ENCODE results near the gene SPRR2D. TPM values are rescaled to one million over a fixed set of nuclear protein-coding genes. Genes with fewer than 3 reads are reported as not detected.

The SPRR2D gene
- total RNA-seq, 2 experiments from 2014 or later: not detected

DNA sequence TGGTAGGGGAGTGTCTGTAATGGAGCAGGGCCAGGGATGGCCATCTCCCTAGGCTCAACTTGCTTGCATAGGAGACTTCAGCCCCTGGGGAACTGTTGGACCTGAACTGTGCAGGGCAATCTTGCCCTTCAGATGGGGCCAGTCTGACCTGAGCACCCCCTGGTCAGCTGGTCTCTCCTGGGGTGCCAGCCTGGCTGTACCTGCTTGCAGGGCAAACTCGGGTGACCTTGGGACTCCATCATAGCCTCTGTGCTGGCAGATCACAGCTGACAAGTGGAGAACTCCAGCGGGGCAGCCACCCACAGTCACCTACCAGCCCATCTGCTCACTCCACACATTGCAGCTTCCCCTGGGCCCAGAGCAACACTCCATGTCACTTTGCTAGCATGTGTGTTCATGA is 8.3 kb upstream of the SPRR2D start:
- CTCF ChIA-PET: no interaction called here
- intact Hi-C loops (cut with micrococcal nuclease): no loop called here

DNA sequence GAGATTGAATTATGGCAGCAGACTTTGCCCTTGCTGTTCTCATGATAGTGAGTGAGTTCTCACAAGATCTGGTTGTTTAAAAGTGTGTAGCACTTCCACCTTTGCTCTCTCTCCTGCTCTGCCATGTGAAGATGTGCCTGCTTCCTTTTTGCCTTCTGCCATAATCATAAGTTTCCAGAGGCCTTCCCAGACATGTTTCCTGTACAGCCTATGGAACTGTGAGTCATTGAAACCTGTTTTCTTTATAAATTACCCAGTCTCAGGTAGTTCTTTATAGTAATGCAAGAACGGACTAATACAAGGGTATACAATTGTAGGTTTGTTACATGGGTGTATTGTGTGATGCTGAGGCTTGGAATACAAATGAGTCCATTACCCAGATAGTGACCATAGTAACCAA is 5.7 kb downstream of the SPRR2D start:
- Mint-ChIP-seq H3K4me1 (ENCODE audit: low read depth) (no peaks in the 10 kb centered on the region), H3K4me3 (no peak overlapping the region), H3K27me3 (peaks cover 22% of the 10 kb centered on the region), H3K36me3 (ENCODE audit: low read depth) (no peaks in the 10 kb centered on the region), H3K9me3 (no peaks in the 10 kb centered on the region), H3K27ac (no peak overlapping the region)
- POLR2A ChIA-PET: no interaction called here
- intact Hi-C loops (cut with micrococcal nuclease): no loop called here
- ATAC-seq: no peak
- CTCF ChIA-PET: no interaction called here
- TF ChIP-seq, protein P1, sequence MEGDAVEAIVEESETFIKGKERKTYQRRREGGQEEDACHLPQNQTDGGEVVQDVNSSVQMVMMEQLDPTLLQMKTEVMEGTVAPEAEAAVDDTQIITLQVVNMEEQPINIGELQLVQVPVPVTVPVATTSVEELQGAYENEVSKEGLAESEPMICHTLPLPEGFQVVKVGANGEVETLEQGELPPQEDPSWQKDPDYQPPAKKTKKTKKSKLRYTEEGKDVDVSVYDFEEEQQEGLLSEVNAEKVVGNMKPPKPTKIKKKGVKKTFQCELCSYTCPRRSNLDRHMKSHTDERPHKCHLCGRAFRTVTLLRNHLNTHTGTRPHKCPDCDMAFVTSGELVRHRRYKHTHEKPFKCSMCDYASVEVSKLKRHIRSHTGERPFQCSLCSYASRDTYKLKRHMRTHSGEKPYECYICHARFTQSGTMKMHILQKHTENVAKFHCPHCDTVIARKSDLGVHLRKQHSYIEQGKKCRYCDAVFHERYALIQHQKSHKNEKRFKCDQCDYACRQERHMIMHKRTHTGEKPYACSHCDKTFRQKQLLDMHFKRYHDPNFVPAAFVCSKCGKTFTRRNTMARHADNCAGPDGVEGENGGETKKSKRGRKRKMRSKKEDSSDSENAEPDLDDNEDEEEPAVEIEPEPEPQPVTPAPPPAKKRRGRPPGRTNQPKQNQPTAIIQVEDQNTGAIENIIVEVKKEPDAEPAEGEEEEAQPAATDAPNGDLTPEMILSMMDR (IDR thresholded peaks at IDR 0.05): no peak
- DNase-seq: no peak

More for the DNA sequence above, 8.3 kb upstream of the SPRR2D start:
- no peak for DNase-seq
- H3K27ac Mint-ChIP-seq: no peak overlapping the region
- no peaks in the 10 kb centered on the region for H3K9me3 Mint-ChIP-seq
- TF ChIP-seq, protein P1 (IDR thresholded peaks at IDR 0.05): no peak
- H3K36me3 Mint-ChIP-seq (ENCODE audit: low read depth): no peaks in the 10 kb centered on the region
- no peak overlapping the region for H3K4me3 Mint-ChIP-seq
- no peak for ATAC-seq
- peaks cover 32% of the 10 kb centered on the region for H3K27me3 Mint-ChIP-seq
- H3K4me1 Mint-ChIP-seq (ENCODE audit: low read depth): no peaks in the 10 kb centered on the region
- POLR2A ChIA-PET: no interaction called here

DNA sequence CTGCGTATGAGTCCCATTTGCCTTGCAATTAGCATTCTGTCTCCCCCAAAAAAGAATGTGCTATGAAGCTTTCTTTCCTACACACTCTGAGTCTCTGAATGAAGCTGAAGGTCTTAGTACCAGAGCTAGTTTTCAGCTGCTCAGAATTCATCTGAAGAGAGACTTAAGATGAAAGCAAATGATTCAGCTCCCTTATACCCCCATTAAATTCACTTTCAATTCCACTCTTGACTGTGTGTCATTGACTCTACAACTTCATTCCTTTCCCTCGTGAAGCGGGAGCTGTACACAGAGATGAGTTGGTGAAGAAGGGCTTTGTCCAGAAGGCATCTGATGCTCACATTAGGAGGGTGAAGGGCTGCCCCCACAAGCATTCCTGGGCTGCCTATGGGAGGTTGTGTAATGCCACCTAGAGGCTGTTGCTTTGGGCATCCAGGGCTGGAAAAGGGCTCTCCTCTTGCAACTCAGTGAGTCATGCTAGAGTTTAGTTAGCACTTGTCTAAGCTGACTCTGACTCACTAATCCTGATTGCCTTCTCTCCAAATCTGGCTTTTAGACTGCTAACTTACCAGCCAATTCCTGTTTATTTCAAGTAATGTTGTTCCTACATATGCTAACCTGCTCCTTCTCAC is 8.1 kb downstream of the SPRR2D start:
- Mint-ChIP-seq H3K36me3 (ENCODE audit: low read depth) (no peaks in the 10 kb centered on the region), H3K27me3 (peaks cover 16% of the 10 kb centered on the region), H3K4me3 (no peak overlapping the region), H3K9me3 (no peaks in the 10 kb centered on the region), H3K4me1 (ENCODE audit: low read depth) (no peaks in the 10 kb centered on the region), H3K27ac (no peak overlapping the region)
- ATAC-seq: no peak
- POLR2A ChIA-PET: interaction anchor here (0.5 kb wide), 1 partner anchor 50 kb away, joined by 3 read pairs; no protein-coding TSS in a partner anchor
- TF ChIP-seq, protein P1 (IDR thresholded peaks at IDR 0.05): no peak
- intact Hi-C loops (cut with micrococcal nuclease): no loop called here
- DNase-seq: no peak
- CTCF ChIA-PET: interaction anchor here (1.3 kb wide), 1 partner anchor 162 kb away, joined by 4 read pairs; no protein-coding TSS in a partner anchor

DNA sequence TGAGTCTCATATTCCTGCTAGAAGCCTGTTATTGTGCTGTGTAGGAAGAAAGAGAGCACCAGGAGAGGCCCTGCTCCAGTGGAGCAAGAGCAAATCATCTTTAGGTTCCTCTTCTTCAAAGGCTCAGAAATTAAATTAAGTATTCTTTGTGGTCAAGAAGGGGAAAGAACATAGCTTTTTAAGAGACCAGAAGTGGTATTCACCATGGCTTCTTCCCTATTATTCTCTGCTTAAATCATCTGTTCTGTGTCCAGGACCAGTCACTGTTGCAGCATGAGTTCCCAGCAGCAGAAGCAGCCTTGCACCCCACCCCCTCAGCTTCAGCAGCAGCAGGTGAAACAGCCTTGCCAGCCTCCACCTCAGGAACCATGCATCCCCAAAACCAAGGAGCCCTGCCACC is 8.8 kb downstream of the SPRR2D start:
- Mint-ChIP-seq H3K4me3 (no peak overlapping the region), H3K9me3 (no peaks in the 10 kb centered on the region), H3K27ac (no peak overlapping the region), H3K27me3 (peaks cover 16% of the 10 kb centered on the region), H3K36me3 (ENCODE audit: low read depth) (no peaks in the 10 kb centered on the region), H3K4me1 (ENCODE audit: low read depth) (no peaks in the 10 kb centered on the region)
- CTCF ChIA-PET: interaction anchor here (1.3 kb wide), 1 partner anchor 161 kb away, joined by 4 read pairs; no protein-coding TSS in a partner anchor
- ATAC-seq (no peak), DNase-seq (no peak)
- POLR2A ChIA-PET: no interaction called here
- intact Hi-C loops (cut with micrococcal nuclease): no loop called here
- TF ChIP-seq, protein P1 (IDR thresholded peaks at IDR 0.05): no peak

DNA sequence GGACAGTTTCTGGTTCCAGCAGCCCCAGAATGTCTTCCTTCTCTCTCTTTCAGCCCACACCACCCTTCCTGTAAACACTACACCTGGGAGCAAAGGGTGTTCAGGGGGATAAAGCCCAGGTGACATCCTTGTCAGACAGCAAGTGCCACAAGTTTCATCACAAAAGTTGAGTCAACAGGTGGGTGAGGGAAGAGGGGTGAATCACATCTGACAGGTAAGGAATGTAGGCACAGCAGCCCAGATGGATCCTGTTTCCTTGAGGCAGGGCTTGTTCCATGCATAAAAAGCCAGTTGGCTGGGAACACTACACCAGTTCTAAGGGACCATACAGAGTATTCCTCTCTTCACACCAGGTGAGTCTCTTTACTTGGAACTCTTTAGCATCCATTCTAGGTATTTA is 10.0 kb downstream of the SPRR2D start, which contains the start of gene SPRR1B:
Gene SPRR1B, plus strand, starts transcription at position 309 of the 400 bp plus-strand sequence. CDS start 1,143 bp downstream, outside the sequence.
- intact Hi-C loops (cut with micrococcal nuclease): no loop called here
- no peak for ATAC-seq
- DNase-seq: no peak
- H3K27me3 Mint-ChIP-seq: peaks cover 16% of the 10 kb centered on the region
- no peak within 1 kb of the TSS for H3K4me3 Mint-ChIP-seq
- no peaks in the 10 kb centered on the region for H3K9me3 Mint-ChIP-seq
- POLR2A ChIA-PET: no interaction called here
- H3K4me1 Mint-ChIP-seq (ENCODE audit: low read depth): no peaks in the 10 kb centered on the region
- CTCF ChIA-PET: no interaction called here
- H3K36me3 Mint-ChIP-seq (ENCODE audit: low read depth): no peaks in the 10 kb centered on the region
- no peak within 1 kb of the TSS for H3K27ac Mint-ChIP-seq
- TF ChIP-seq, protein P1 (IDR thresholded peaks at IDR 0.05): no peak

All from activated CD8-positive, alpha-beta T cell treated with anti-CD3 and anti-CD28 coated beads for 36 hours (primary cell).